ENCODE data around the gene CRISP2.

CRISP2 gene, protein sequence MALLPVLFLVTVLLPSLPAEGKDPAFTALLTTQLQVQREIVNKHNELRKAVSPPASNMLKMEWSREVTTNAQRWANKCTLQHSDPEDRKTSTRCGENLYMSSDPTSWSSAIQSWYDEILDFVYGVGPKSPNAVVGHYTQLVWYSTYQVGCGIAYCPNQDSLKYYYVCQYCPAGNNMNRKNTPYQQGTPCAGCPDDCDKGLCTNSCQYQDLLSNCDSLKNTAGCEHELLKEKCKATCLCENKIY

DNA sequence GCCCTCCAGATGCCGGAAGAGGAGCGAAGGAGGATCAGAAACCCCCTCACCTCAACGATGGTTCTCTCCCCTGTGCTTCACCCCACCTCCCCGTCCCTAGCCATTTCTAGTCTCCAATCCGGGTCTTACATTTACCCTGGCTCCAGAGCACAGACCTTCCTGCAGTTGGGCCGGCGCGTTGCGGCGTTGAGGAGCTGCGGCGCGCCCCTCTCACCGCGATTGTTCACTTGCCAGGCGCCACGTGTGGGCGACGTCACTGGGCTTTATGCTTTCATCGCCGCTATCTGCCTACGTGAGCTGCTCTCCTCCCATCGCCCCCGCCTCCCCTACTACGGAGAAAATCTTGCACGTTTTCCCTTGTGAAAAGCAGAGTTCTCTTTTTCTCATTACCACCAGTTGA lies at the start of gene CRISP2:
CRISP2 (minus strand) TSS at position 198 of the 400 bp plus-strand sequence. CDS start 4,347 bp downstream, outside the sequence.
- TF ChIP-seq, protein P1, sequence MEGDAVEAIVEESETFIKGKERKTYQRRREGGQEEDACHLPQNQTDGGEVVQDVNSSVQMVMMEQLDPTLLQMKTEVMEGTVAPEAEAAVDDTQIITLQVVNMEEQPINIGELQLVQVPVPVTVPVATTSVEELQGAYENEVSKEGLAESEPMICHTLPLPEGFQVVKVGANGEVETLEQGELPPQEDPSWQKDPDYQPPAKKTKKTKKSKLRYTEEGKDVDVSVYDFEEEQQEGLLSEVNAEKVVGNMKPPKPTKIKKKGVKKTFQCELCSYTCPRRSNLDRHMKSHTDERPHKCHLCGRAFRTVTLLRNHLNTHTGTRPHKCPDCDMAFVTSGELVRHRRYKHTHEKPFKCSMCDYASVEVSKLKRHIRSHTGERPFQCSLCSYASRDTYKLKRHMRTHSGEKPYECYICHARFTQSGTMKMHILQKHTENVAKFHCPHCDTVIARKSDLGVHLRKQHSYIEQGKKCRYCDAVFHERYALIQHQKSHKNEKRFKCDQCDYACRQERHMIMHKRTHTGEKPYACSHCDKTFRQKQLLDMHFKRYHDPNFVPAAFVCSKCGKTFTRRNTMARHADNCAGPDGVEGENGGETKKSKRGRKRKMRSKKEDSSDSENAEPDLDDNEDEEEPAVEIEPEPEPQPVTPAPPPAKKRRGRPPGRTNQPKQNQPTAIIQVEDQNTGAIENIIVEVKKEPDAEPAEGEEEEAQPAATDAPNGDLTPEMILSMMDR (IDR thresholded peaks at IDR 0.05; ENCODE audit: low read depth, low read length) = no peak
- DNase-seq (ENCODE audit: extremely low read depth, low read depth) = no peak

DNA sequence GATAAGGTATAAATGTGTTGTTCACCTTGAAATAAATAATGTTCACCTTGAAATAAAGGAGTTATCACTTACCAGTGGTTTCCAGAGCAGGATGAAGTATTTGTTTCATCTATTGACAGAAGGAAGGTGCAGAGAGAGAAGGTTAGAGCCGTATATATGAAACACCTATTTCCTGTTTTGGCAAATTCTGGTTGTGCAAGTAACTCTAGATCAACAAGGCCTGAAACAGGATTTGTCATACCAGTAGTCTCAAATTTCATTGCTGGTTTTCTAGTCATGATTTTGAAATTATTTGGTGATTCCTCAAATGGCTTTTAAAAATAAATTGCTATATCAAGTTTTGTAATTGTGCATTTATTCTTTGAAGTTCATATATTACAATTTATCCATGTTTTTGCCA lies 30.9 kb upstream of the CRISP2 start, which contains the start of gene CRISP3:
CRISP3 (minus strand) TSS at position 130 of the 400 bp plus-strand sequence; CDS start at position 109, 21 bp downstream.
- TF ChIP-seq, protein P1 (IDR thresholded peaks at IDR 0.05; ENCODE audit: low read depth, low read length) = no peak
- DNase-seq (ENCODE audit: extremely low read depth, low read depth) = no peak

DNA sequence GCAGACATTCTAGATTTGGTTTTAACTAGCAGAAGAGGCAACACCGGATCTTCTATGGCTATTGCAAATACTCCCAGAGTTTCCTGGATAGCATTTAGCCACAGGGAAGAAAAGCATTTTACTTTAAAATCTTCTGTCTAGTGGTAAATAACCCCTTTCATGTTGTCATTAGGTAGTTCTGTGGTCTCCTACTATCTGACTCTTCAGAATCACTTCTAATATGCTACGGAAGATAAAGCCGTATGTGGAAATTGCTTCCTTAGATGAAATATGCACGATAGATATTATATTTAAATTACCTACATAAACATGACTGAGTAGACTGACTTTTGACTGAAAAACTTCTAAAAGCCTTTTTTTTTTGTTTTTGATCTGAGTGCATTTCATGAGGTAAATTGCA lies 30.1 kb upstream of the CRISP2 start:
- TF ChIP-seq, protein P1 (IDR thresholded peaks at IDR 0.05; ENCODE audit: low read depth, low read length) = no peak
- no peak for DNase-seq (ENCODE audit: extremely low read depth, low read depth)

DNA sequence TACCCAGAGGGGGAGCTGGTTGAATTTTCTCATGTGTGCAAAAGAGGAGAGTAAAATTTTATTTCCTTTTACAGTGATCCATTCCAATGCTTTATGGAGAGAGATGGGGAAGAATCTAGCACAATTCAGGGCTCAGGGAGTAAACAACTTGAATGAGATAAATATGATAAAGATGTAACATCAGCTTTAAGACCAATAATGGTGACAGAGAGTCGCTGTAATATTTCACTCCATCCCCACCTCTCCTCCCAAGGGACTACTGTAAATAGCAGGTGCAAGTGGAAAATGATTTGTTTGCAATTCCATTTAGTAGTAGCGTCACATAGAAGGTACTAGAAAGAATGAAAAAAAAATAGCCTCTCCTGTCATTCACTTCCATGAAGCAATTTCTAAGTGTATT lies 26.1 kb upstream of the CRISP2 start:
- TF ChIP-seq, protein P1 (IDR thresholded peaks at IDR 0.05; ENCODE audit: low read depth, low read length) = no peak
- no peak for DNase-seq (ENCODE audit: extremely low read depth, low read depth)

DNA sequence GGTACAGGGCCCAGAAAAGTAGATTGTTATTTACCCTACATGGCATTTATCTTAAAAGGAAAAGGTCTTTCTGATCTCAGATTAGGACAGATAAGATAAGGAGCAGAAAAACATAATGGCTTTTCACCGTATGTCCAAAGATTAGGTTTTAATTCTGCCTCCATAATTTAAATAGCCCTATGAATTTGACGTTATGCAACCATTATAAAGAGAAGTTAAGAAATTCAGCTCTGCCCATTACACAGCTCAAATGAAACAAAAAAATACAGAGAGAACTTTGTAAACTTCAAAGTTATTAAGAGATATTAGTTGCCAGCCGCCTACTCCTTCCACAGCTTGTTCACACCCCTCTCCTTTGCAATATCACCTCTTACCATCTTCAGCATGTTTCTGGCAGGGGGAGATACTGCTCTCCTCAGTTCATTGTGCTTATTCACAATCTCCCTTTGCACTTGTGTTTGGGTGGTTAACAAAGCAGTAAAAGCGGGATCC lies 22.7 kb upstream of the CRISP2 start:
- no peak for DNase-seq (ENCODE audit: extremely low read depth, low read depth)
- TF ChIP-seq, protein P1 (IDR thresholded peaks at IDR 0.05; ENCODE audit: low read depth, low read length) = no peak

DNA sequence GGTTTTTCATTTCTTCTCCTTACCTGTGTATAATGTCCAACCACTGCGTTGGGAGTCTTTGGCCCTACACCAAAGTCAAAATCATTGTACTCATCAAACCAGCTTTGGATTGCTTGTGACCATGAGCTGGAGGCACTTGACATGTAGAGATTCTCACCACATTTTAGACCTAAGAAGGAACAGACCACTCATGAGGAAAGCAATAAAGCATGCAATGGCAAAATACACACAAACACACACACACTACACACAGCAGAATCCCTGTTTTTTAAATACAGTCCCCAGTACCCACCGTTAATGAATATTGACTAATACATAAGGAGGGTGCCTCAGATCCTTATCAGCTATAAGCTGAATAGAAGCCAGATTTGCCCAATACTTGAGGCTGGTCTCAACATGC lies 20.3 kb upstream of the CRISP2 start:
- no peak for DNase-seq (ENCODE audit: extremely low read depth, low read depth)
- TF ChIP-seq, protein P1 (IDR thresholded peaks at IDR 0.05; ENCODE audit: low read depth, low read length) = no peak

DNA sequence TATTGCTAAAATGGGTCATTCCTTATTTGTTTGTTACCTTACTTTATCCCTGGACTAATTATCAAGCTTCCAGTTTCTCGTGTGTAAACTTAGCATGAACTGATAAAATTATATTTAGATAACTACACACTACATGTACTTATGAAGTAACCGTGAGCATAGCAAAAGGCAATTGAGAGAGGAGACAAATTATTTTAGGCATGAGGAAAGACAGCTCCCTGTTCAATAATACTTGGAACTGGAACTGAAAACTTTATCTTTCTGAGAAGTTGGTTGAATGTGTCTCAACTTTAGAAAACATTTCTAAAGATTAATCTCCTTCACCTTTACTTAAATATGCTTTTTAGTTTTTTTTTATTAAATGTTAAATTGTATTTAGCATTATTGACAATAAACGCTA lies 19.4 kb upstream of the CRISP2 start:
- TF ChIP-seq, protein P1 (IDR thresholded peaks at IDR 0.05; ENCODE audit: low read depth, low read length) = no peak
- no peak for DNase-seq (ENCODE audit: extremely low read depth, low read depth)

All from AG09319 (cell line).